A549 (cell line): ENCODE data around the gene WWP2.
"Not testable (repeated sequence)": the region's sequence is repeated elsewhere in the genome, so short reads cannot be mapped to it uniquely, and the experiment has no call there.

Experiments used
- CHD2 ChIP-seq: fragments of 150-350 bp; IDR thresholded peaks from 2 replicates; pipeline ENCODE4 v1.6.1; 2014; ENCODE audit warnings: low read length; ENCODE audit not compliant: partially characterized antibody
- MAFK ChIP-seq: fragments of 450-650 bp; IDR thresholded peaks from 2 replicates; pipeline ENCODE4 v1.6.1; 2014; ENCODE audit not compliant: partially characterized antibody
- MYC ChIP-seq: IDR thresholded peaks from 2 replicates; pipeline ENCODE4 v1.6.1; 2012; ENCODE audit warnings: mild to moderate bottlenecking, inconsistent platforms, low read length, improper control_type of control experiment, borderline replicate concordance
- POLR2A ChIP-seq: IDR thresholded peaks from 2 replicates; pipeline ENCODE4 v1.6.1; 2012; ENCODE audit warnings: mild to moderate bottlenecking, low read length
- SREBF2 ChIP-seq: fragments of 450-650 bp; IDR thresholded peaks from 2 replicates; pipeline ENCODE4 v1.6.1; 2014; ENCODE audit warnings: mild to moderate bottlenecking, moderate library complexity
- TP53 ChIP-seq: fragments of 250-450 bp; sonication (Bioruptor Pico); IDR thresholded peaks from 2 replicates; pipeline ENCODE4 v1.5.0; 2021; ENCODE audit warnings: mild to moderate bottlenecking, moderate library complexity
- TF ChIP-seq, protein P1 (sequence below): fragments of >200 bp; sonication (Bioruptor Twin); formaldehyde crosslinking; IDR thresholded peaks from 3 replicates; pipeline ENCODE4 v1.5.1; 2016
- TF ChIP-seq, protein P2 (sequence below): fragments of 450-650 bp; IDR thresholded peaks from 2 replicates; pipeline ENCODE4 v1.6.1; 2014; ENCODE audit warnings: antibody characterized with exemption
- TF ChIP-seq, protein P3 (sequence below): fragments of 250-450 bp; sonication (Bioruptor Pico); IDR thresholded peaks from 2 replicates; pipeline ENCODE4 v1.5.0; 2021; ENCODE audit warnings: mild to moderate bottlenecking, moderate library complexity, borderline replicate concordance

DNA sequence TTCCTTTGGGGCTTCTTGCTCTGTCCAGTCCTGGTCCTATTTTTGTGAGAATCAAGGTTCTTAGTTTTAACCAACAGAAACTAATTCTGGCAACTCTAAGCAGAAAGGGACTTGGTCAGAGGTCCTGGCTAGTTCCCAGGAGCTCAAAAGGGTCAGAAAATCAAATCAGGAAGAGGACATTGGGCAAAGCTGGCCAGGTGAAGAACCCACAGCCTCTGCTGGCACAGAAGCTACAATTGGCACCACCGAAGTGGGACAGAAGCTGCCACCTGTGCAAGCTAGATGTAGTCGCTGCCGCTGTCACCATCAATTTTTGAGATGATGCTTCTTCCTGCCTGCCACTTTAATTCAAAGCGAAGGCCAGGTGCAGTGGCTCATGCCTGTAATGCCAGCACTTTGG, 207.5 kb downstream of the WWP2 start:
- TF ChIP-seq, protein P1, sequence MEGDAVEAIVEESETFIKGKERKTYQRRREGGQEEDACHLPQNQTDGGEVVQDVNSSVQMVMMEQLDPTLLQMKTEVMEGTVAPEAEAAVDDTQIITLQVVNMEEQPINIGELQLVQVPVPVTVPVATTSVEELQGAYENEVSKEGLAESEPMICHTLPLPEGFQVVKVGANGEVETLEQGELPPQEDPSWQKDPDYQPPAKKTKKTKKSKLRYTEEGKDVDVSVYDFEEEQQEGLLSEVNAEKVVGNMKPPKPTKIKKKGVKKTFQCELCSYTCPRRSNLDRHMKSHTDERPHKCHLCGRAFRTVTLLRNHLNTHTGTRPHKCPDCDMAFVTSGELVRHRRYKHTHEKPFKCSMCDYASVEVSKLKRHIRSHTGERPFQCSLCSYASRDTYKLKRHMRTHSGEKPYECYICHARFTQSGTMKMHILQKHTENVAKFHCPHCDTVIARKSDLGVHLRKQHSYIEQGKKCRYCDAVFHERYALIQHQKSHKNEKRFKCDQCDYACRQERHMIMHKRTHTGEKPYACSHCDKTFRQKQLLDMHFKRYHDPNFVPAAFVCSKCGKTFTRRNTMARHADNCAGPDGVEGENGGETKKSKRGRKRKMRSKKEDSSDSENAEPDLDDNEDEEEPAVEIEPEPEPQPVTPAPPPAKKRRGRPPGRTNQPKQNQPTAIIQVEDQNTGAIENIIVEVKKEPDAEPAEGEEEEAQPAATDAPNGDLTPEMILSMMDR = not testable (repeated sequence)
- TF ChIP-seq TP53 (CRISPR knock-in tag); SREBF2; POLR2A; MAFK; CHD2; MYC: not testable (repeated sequence)
- TF ChIP-seq, protein P2, sequence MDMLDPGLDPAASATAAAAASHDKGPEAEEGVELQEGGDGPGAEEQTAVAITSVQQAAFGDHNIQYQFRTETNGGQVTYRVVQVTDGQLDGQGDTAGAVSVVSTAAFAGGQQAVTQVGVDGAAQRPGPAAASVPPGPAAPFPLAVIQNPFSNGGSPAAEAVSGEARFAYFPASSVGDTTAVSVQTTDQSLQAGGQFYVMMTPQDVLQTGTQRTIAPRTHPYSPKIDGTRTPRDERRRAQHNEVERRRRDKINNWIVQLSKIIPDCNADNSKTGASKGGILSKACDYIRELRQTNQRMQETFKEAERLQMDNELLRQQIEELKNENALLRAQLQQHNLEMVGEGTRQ = not testable (repeated sequence)
- TF ChIP-seq, protein P3, sequence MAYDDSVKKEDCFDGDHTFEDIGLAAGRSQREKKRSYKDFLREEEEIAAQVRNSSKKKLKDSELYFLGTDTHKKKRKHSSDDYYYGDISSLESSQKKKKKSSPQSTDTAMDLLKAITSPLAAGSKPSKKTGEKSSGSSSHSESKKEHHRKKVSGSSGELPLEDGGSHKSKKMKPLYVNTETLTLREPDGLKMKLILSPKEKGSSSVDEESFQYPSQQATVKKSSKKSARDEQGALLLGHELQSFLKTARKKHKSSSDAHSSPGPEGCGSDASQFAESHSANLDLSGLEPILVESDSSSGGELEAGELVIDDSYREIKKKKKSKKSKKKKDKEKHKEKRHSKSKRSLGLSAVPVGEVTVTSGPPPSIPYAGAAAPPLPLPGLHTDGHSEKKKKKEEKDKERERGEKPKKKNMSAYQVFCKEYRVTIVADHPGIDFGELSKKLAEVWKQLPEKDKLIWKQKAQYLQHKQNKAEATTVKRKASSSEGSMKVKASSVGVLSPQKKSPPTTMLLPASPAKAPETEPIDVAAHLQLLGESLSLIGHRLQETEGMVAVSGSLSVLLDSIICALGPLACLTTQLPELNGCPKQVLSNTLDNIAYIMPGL = not testable (repeated sequence)
